Stimulated activated CD8-positive, alpha-beta memory T cell treated with anti-CD3 and anti-CD28 coated beads, Interleukin-7, amount 100 ng/mL, for 24 hours (primary cell): ENCODE results near the gene TMEM9.

ENCODE experiments used
- DNase-seq: peaks from one replicate; pipeline ENCODE4 v3.0.0-alpha.2; 2020; ENCODE audit warnings: low read depth

TMEM9 gene

GRCh38 chr1:201145132-201145531 lies 9.1 kb downstream of the TMEM9 start:
- DNase-seq, result no peak

- no peak for DNase-seq
Measured at GRCh38 chr1:201144701-201145100, 9.6 kb downstream of the TMEM9 start.

DNA sequence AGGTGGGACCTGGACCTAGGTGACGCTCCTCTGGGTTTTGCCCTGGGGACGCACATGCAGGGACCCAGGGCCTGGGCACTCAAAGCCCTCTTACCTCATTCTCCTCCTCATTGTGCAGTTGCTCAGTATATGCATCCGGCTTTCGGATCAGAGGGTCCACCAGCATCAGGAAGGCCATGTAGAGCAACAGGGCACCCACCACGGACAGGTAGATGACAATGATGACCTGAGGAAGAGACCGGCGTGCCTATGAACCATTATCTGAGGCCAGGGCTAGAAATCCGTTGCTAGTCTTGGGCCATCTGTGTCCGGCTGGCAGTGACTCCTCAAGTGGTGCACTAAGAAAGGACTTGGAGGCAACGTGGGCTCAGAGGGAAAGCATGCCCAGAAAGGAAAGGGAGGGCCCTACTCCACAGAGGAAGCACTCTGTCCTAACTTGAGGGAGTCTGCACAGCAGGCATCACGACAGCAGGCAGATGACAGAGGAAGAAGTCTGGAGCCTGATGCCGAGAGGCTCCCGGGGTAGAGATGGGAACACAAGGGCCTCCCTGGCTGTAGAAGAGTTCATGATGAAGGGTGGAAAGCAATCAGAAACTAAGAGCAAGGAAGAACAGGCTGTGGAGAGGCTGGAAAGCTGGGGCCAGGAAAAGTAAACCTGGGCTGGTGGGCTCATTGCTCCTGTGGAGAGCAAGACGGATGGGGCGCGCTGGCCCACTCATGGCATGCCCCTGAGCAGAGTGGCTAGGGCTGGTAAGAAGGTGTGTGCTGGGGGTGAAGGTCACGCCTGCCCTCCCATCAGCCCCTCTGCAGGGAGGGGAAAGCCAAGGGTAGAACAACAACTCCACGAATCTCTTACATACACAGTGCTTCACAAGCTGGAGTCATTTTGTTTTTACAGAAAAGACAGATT lies 10.3 kb downstream of the TMEM9 start:
- no peak for DNase-seq

DNA sequence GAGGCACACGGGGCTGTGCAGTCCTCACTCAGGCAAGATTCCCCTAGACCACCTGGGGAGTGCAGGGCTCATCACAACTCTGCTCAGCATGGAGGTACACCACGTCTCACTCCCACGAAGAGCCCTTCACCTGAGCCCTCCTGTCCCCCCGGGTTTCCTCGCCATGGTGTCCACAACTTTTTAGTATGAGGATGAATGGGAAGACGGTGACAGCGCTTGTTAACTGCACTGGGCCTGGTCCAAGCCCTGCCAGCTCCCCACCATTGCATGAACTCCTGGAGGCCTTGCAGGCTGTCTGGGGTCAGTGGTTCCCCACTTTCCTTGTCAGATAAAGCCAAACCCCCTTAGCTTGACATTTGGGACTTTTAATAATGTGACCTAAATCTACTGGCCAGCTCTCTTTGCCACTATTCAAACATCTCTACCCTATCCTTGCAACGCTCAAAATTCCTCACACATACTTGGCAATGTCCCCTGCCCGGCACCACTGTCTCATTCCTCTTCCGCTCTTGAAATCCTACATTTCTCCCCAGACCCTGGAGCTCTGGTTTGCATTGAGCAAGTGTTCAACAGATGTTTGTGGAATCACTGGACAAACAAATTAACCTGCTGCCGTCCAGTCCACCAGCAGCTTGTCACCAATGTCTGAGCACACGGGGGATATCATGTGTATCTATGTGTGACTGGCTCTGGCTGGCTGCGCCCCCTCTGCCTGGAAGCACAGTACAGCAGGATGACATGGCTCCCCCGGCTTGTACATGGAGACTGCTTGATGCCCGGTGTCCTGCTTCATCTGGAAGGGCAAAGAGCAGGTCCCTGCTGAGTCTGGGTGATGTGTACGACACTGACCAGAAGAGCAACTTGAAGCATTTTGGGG lies 11.2 kb downstream of the TMEM9 start:
- no peak for DNase-seq

DNA sequence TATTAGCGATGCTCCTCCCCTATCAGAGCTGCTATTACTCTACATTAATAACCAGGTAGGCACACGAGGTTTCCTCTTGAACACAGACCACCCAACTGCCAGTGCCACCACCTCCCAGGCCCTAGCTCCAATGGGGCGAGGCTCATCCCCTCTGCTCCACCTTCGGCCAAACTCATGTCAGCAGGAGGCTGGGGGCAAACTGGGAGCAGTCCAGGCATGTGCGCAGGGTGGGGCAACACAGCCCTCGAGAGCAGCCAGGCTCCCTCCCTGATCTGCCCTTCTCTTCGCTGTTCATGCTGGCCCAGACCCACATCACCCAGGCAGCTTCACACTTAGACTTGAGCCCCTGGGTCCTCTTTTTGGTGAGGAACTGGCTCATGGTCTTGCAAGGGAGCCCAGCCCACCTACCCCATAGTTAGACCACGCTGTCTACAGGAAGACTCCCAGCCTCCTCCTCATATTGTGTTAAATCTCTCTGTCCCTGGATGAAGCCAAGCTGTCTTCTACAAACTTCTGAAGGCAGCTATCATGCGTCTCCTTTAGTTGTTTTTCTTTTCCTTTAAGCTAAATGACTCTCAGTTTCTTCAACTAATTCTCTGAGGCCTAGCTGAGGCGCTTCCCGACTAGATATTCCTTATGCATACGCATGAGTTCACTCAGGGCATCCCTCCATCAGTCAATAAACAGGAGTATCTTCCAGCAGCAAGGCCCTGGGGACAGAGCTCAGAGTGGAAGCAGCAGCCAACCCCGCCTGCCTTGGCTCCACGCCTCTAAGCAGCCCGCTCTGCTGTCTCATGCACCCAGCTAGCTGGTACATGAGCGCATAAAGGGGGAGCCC lies 12.0 kb downstream of the TMEM9 start:
- DNase-seq, result no peak

DNA sequence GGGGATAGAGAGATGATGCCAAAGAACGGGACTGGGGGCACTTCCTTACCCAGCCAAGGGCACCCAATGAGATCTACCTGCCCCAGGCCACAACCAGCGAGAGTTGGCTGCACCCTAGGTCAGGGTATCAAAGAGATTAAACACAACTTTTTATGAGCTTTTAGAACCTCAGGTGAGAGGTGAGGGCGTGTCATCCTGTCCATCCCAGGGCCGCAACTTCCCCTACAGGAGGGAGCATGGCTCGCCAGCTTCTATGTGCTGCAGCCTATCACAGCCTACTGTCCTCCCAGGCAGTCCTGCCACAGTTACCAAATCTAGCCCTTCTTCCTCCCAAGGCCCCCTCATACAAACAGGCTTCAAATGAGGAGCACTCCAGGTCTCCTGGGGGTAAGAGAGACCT lies 12.9 kb downstream of the TMEM9 start:
- no peak for DNase-seq

DNA sequence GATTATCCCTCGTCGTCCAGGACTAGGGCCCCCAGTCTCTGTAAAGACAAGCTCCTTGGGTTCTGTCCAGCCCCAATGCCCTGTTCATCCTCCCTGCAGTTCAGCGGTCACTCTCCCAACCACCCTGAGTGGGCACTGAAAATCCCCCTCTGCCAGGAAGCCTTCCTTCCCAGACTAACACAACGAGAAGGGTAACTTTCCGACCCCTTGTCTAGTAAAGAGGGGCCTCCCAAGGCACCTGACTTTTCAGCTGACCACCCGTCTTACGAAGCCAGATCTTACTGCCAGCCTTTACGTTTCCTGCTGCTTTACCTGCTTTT lies 13.4 kb downstream of the TMEM9 start:
- DNase-seq, result no peak

DNA sequence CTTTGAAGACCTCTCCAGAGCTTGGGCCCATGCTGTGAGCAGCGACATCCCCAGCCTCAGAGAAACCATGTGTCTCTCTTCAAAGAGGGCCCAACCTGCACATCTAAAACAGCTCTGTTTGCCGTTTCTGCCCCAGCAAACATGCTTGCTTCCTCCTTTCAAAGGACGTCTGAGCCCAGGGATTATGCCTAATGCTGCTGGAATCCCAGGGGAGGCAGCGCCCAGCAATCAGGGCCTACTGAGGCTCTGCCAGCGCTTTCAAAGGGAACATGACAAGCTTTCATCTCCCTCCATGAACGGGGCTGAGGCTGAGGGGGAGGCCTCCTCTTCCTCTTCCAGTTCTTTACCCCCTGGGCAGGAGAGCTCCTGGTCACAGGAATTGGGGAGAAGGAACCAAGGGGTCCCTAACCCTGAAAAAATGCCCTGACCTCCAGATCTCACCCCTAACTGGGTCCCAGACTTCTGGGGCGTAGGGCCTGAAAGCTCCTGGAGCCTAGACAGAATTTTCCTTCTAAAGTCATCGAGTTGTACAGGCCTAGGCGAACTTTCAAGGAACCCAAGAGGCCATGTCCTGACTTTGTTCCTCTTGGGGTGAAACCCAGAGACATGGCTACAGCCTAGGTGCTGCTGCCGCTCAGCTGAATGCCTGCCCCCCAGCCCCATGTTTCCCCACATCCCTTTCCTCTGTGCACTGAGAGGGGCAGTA lies 13.9 kb downstream of the TMEM9 start:
- DNase-seq, result no peak

DNA sequence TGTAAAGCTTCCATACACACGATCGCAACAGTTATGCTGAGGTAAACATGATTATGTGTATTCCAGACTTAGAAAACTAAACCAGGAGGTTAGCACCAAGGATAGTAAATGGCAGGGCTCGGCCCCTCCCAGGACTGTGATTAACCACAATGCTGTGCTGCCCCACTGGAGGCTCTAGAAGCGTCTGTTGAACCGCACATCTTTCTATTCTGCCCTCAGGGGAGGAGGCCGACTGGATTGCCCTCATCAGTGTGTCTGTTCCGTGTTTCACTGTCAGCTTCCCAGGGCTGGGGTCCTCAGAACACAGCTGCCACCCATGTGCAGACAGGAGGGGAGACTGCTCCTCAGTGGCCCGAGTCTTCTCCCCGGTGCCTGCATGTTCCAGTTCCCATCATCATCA lies 14.5 kb downstream of the TMEM9 start:
- DNase-seq, result no peak

DNA sequence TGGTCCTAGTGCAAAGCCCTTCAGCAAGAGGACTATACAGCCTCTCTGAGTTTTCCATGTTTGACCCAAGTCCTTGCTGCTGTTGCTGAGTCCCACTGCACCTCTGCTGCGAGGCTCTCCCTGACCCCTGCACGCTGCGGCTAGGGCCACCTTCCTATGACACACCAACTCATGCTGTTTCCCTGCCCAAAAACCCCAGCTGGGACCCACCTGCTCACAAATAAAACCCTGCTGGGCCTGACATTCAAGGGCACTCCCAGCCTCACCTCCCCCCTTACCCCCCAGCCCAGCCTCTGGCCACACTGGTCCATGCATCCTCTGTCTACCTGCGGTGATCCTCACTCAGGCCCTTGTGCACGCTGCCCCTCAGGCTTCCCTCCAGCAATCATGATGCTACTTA lies 15.0 kb downstream of the TMEM9 start:
- DNase-seq, result no peak

DNA sequence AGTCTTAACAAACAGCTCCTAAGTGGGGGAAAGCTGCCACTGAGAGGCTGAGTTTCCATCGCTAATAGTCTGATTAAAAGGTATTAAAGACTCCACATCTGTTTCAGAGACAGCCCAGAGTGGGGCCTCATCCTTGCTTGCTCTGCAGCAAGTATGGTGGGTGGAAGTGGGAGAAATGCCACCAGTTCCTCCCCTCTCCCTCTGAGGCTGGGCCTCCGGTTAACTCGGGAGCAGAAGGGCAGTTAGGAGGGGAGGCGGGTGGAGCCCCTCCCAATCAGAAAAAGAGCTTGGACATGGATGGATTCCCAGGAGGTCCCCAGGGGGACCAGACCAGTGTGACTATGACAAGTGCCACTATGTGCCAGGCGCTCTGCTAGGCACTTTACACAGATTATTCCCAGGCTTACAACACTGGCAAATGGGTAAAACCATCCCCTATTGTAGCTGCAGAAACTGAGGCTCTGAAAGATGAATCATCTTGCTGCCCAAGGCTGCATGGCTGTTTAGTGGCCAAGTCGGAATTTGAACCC lies 15.9 kb downstream of the TMEM9 start:
- DNase-seq, result no peak

GRCh38 chr1:201137579-201138310 lies 16.5 kb downstream of the TMEM9 start:
- DNase-seq, result no peak

DNA sequence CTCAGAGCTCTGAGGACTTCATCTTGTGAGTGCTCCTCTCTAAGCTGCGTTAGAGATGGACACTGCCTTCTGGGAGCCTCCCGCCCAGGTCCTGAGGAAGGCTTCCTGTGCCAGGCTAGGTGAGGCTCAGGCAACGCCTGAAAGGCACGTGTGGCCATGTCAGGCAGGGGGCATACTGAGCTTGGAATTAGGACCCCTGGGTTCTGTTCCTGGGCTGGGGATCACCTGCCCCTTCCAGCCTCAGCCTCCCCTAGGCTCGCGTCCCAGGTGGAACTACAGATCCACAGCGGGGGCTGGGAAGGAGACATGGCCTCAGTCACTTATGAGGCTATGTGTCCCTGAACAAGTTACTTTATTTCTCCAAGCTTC lies 17.3 kb downstream of the TMEM9 start:
- no peak for DNase-seq

GRCh38 chr1:201136355-201137023 lies 17.8 kb downstream of the TMEM9 start:
- no peak for DNase-seq

GRCh38 chr1:201134405-201134804 lies 19.9 kb downstream of the TMEM9 start:
- no peak for DNase-seq

GRCh38 chr1:201131398-201131797 lies 22.9 kb downstream of the TMEM9 start:
- no peak for DNase-seq

GRCh38 chr1:201128962-201129361 lies 25.3 kb downstream of the TMEM9 start:
- no peak for DNase-seq

GRCh38 chr1:201128476-201128875 lies 25.8 kb downstream of the TMEM9 start:
- no peak for DNase-seq

GRCh38 chr1:201127755-201128455 lies 26.4 kb downstream of the TMEM9 start:
- no peak for DNase-seq
